ENCODE results near the gene MRPS10.

The MRPS10 gene

GRCh38 chr6:42159431-42160024 is 58.1 kb downstream of the MRPS10 start:
- in situ Hi-C loops (cut with HindIII; ENCODE audit: low pct_unique_long_range_greater_than_20kb, low sequenced_read_pairs): no loop called here
- no peak for TF ChIP-seq JUND (IDR thresholded peaks at IDR 0.05; ENCODE audit: low read depth)
- DNase-seq (ENCODE audit: low read depth in 1 of 2, low spot score in 1 of 2): no peak

- DNase-seq (ENCODE audit: low read depth in 1 of 2, low spot score in 1 of 2): no peak
- TF ChIP-seq JUND (IDR thresholded peaks at IDR 0.05; ENCODE audit: low read depth): no peak
- in situ Hi-C loops (cut with HindIII; ENCODE audit: low pct_unique_long_range_greater_than_20kb, low sequenced_read_pairs): no loop called here
These were observed 59.0 kb downstream of the MRPS10 start for GRCh38 chr6:42158631-42159030.

GRCh38 chr6:42158011-42158410 is 59.6 kb downstream of the MRPS10 start:
- in situ Hi-C loops (cut with HindIII; ENCODE audit: low pct_unique_long_range_greater_than_20kb, low sequenced_read_pairs): no loop called here
- TF ChIP-seq JUND (IDR thresholded peaks at IDR 0.05; ENCODE audit: low read depth): no peak

More at GRCh38 chr6:42158011-42158410, 59.6 kb downstream of the MRPS10 start:
- no peak for DNase-seq (ENCODE audit: low read depth in 1 of 2, low spot score in 1 of 2)
